ENCODE results near the gene MAP4K1.

The MAP4K1 gene

DNA sequence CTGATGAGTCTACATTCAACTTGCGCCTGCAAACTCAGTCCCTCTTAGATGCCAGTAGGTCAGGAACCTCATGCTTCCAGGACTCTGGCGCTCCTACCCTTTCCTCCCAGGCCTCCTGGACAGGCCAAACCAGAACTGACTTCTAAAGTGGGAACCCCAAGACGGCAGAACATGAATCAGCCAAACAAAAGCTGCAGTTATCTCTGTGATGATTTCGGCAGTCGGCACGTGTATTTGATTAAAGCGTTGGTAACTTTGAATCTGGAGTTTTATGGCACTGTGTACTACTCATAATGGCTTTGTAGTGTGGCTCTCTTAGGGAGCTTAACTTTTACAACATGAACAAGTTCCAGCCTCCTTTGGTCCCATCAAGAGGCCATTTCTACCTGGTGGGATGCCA is 43.4 kb upstream of the MAP4K1 start:
- no peaks in the 10 kb centered on the region for H3K9me3 ChIP-seq (replicated peaks; ENCODE audit: insufficient read depth, low read length)
- DNase-seq = no peak
- no peak overlapping the region for H3K9ac ChIP-seq (ENCODE audit: low read length)
- H3F3A ChIP-seq (ENCODE audit: insufficient read depth, low read length) = no peaks in the 10 kb centered on the region
- H3K27ac ChIP-seq (ENCODE audit: low read length) = no peak overlapping the region
- H4K20me1 ChIP-seq (ENCODE audit: insufficient read depth, low read length) = peaks cover 19% of the 10 kb centered on the region; the same call in 1 of the 2 replicates
- H3K79me2 ChIP-seq (ENCODE audit: low read length) = peaks cover 98% of the 10 kb centered on the region
- H3K9me2 ChIP-seq (replicated peaks; ENCODE audit: insufficient read depth, low read length) = no peaks in the 10 kb centered on the region
- 0 out of 2 replicates have a peak, but pooled peaks cover 5% of the 10 kb centered on the region for H3K4me1 ChIP-seq (ENCODE audit: low read length)
- no peak overlapping the region for H2AFZ ChIP-seq (ENCODE audit: low read length)
- no peak for TF ChIP-seq EZH2phosphoT487 (IDR thresholded peaks at IDR 0.05; ENCODE audit: low read length)
- no peak for TF ChIP-seq EZH2 (optimal IDR thresholded peaks at IDR 0.05; ENCODE audit: low read depth, low read length)
- TF ChIP-seq, protein P1, sequence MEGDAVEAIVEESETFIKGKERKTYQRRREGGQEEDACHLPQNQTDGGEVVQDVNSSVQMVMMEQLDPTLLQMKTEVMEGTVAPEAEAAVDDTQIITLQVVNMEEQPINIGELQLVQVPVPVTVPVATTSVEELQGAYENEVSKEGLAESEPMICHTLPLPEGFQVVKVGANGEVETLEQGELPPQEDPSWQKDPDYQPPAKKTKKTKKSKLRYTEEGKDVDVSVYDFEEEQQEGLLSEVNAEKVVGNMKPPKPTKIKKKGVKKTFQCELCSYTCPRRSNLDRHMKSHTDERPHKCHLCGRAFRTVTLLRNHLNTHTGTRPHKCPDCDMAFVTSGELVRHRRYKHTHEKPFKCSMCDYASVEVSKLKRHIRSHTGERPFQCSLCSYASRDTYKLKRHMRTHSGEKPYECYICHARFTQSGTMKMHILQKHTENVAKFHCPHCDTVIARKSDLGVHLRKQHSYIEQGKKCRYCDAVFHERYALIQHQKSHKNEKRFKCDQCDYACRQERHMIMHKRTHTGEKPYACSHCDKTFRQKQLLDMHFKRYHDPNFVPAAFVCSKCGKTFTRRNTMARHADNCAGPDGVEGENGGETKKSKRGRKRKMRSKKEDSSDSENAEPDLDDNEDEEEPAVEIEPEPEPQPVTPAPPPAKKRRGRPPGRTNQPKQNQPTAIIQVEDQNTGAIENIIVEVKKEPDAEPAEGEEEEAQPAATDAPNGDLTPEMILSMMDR (IDR thresholded peaks at IDR 0.05; ENCODE audit: low read length) = no peak
- no peaks in the 10 kb centered on the region for H3K27me3 ChIP-seq (replicated peaks; ENCODE audit: insufficient read depth, low read length)
- H3K4me2 ChIP-seq (ENCODE audit: low read depth, low read length) = no peak overlapping the region
- H3K36me3 ChIP-seq (replicated peaks; ENCODE audit: insufficient read depth, low read length) = no peaks in the 10 kb centered on the region
- H3K4me3 ChIP-seq (ENCODE audit: low read length) = no peak overlapping the region

- Histone ChIP-seq H3K9me3 (replicated peaks; ENCODE audit: insufficient read depth, low read length) (no peaks in the 10 kb centered on the region), H3K4me2 (ENCODE audit: low read depth, low read length) (no peak overlapping the region), H3F3A (ENCODE audit: insufficient read depth, low read length) (no peaks in the 10 kb centered on the region), H3K27me3 (replicated peaks; ENCODE audit: insufficient read depth, low read length) (no peaks in the 10 kb centered on the region), H3K4me3 (ENCODE audit: low read length) (no peak overlapping the region), H3K36me3 (replicated peaks; ENCODE audit: insufficient read depth, low read length) (no peaks in the 10 kb centered on the region), H2AFZ (ENCODE audit: low read length) (no peak overlapping the region), H3K9me2 (replicated peaks; ENCODE audit: insufficient read depth, low read length) (no peaks in the 10 kb centered on the region), H3K9ac (ENCODE audit: low read length) (no peak overlapping the region), H4K20me1 (ENCODE audit: insufficient read depth, low read length) (peaks cover 19% of the 10 kb centered on the region; the same call in 1 of the 2 replicates), H3K79me2 (ENCODE audit: low read length) (peaks cover 98% of the 10 kb centered on the region), H3K4me1 (ENCODE audit: low read length) (0 out of 2 replicates have a peak, but pooled peaks cover 7% of the 10 kb centered on the region), H3K27ac (ENCODE audit: low read length) (no peak overlapping the region)
- TF ChIP-seq EZH2phosphoT487 (IDR thresholded peaks at IDR 0.05; ENCODE audit: low read length) = no peak
- no peak for TF ChIP-seq EZH2 (optimal IDR thresholded peaks at IDR 0.05; ENCODE audit: low read depth, low read length)
- TF ChIP-seq, protein P1 (IDR thresholded peaks at IDR 0.05; ENCODE audit: low read length) = no peak
- no peak for DNase-seq
Observed at GRCh38 chr19:38660724-38661123, 43.0 kb upstream of the MAP4K1 start.

- Histone ChIP-seq H3F3A (ENCODE audit: insufficient read depth, low read length) (0 out of 2 replicates have a peak, but pooled peaks cover 4% of the 10 kb centered on the region), H3K36me3 (replicated peaks; ENCODE audit: insufficient read depth, low read length) (no peaks in the 10 kb centered on the region), H3K9me3 (replicated peaks; ENCODE audit: insufficient read depth, low read length) (no peaks in the 10 kb centered on the region), H3K4me2 (ENCODE audit: low read depth, low read length) (no peak overlapping the region), H3K27ac (ENCODE audit: low read length) (no peak overlapping the region), H2AFZ (ENCODE audit: low read length) (no peak overlapping the region), H3K79me2 (ENCODE audit: low read length) (peaks cover 98% of the 10 kb centered on the region), H3K9ac (ENCODE audit: low read length) (no peak overlapping the region), H3K4me3 (ENCODE audit: low read length) (no peak overlapping the region), H3K9me2 (replicated peaks; ENCODE audit: insufficient read depth, low read length) (no peaks in the 10 kb centered on the region), H3K4me1 (ENCODE audit: low read length) (peaks cover 16% of the 10 kb centered on the region), H4K20me1 (ENCODE audit: insufficient read depth, low read length) (peaks cover 25% of the 10 kb centered on the region), H3K27me3 (replicated peaks; ENCODE audit: insufficient read depth, low read length) (no peaks in the 10 kb centered on the region)
- TF ChIP-seq, protein P1 (IDR thresholded peaks at IDR 0.05; ENCODE audit: low read length) = no peak
- TF ChIP-seq EZH2 (optimal IDR thresholded peaks at IDR 0.05; ENCODE audit: low read depth, low read length) (no peak), EZH2phosphoT487 (IDR thresholded peaks at IDR 0.05; ENCODE audit: low read length) (no peak)
- DNase-seq = no peak
Observed at GRCh38 chr19:38658462-38659306, 40.9 kb upstream of the MAP4K1 start.

Measured in MM.1S (cell line).